ENCODE results near the gene DHRS4L2.

DNA sequence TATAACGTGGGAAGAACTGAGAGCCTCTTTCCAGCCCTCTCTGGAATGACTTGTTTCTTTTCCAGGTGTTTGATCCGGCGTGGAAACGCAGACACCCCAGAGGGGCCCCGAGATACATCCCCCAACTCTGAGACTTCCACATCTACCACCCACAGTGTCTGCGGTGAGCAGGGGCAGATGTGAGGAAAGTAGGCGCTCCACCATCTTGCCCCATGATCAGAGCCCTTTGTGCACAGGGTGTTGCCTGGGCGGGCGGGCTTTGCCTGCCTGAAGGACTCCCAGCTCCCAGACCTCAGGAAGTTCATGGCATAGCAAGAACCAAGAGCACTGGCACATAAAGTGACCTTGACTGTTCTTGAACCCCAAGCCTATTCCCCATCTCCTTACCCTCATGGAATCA lies 65.9 kb downstream of the DHRS4L2 start:
- TF ChIP-seq, protein P1, sequence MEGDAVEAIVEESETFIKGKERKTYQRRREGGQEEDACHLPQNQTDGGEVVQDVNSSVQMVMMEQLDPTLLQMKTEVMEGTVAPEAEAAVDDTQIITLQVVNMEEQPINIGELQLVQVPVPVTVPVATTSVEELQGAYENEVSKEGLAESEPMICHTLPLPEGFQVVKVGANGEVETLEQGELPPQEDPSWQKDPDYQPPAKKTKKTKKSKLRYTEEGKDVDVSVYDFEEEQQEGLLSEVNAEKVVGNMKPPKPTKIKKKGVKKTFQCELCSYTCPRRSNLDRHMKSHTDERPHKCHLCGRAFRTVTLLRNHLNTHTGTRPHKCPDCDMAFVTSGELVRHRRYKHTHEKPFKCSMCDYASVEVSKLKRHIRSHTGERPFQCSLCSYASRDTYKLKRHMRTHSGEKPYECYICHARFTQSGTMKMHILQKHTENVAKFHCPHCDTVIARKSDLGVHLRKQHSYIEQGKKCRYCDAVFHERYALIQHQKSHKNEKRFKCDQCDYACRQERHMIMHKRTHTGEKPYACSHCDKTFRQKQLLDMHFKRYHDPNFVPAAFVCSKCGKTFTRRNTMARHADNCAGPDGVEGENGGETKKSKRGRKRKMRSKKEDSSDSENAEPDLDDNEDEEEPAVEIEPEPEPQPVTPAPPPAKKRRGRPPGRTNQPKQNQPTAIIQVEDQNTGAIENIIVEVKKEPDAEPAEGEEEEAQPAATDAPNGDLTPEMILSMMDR (IDR thresholded peaks at IDR 0.05; ENCODE audit: poor library complexity): no peak
- TF ChIP-seq EZH2 (IDR thresholded peaks at IDR 0.05; ENCODE audit: borderline replicate concordance) (no peak), EZH2phosphoT487 (IDR thresholded peaks at IDR 0.05; ENCODE audit: low read depth, severe bottlenecking, unreplicated experiment) (no peak)

Data from hepatocyte (in vitro differentiated cells).